Subcutaneous abdominal adipose tissue (tissue), 5 donors: ENCODE measurements around the gene PRDM15.

Experiments used
- H3K27ac ChIP-seq: one replicate; pipeline ENCODE4 v1.7.0; 2013; ENCODE audit warnings: low read depth, mild to moderate bottlenecking, inconsistent platforms, low read length, moderate library complexity
- H3K27me3 ChIP-seq, 5 donors: one replicate each; pipeline ENCODE4 v1.7.0; 2013; ENCODE audit warnings: low read length in 5 of 5, inconsistent platforms in 1 of 5; ENCODE audit not compliant: control insufficient read depth in 5 of 5, insufficient read depth in 4 of 5
- H3K36me3 ChIP-seq, 5 donors: one replicate each; pipeline ENCODE4 v1.7.0; 2013; ENCODE audit warnings: low read length in 5 of 5; ENCODE audit not compliant: control insufficient read depth in 5 of 5, insufficient read depth in 5 of 5
- H3K4me1 ChIP-seq, 5 donors: one replicate each; pipeline ENCODE4 v1.7.0; 2013; ENCODE audit warnings: low read length in 5 of 5, mild to moderate bottlenecking in 3 of 5, moderate library complexity in 1 of 5; ENCODE audit not compliant: control insufficient read depth in 5 of 5, insufficient read depth in 5 of 5
- H3K4me3 ChIP-seq, 5 donors: one replicate each; pipeline ENCODE4 v1.7.0; 2013; ENCODE audit warnings: low read length in 5 of 5, low read depth in 1 of 5
- H3K9ac ChIP-seq, 5 donors: one replicate each; pipeline ENCODE4 v1.7.0; 2013; ENCODE audit warnings: low read length in 5 of 5, mild to moderate bottlenecking in 4 of 5, moderate library complexity in 3 of 5
- H3K9me3 ChIP-seq, 5 donors: one replicate each; pipeline ENCODE4 v1.7.0; 2013; ENCODE audit warnings: low read length in 5 of 5; ENCODE audit not compliant: control insufficient read depth in 5 of 5
- donor health status: healthy.
- donor health status: healthy.
- donor health status: healthy.
- donor health status: healthy.
- donor health status: healthy.

The PRDM15 gene

GRCh38 chr21:41815652-41816582 lies 63.2 kb downstream of the PRDM15 start:
- H3K9me3 ChIP-seq, result no peaks in the 10 kb centered on the region
- H3K4me1 ChIP-seq, result peaks cover 2 to 10% (median 7%) of the 10 kb centered on the region in 5 donors
- no peak overlapping the region for H3K27ac ChIP-seq
- H3K27me3 ChIP-seq, result no peaks in the 10 kb centered on the region
- H3K9ac ChIP-seq, result no peak overlapping the region
- peaks cover 0 to 56% (median 31%) of the 10 kb centered on the region in 5 donors for H3K36me3 ChIP-seq
- no peak overlapping the region for H3K4me3 ChIP-seq

GRCh38 chr21:41813226-41813625 lies 65.9 kb downstream of the PRDM15 start:
- no peak overlapping the region for H3K27ac ChIP-seq
- H3K9me3 ChIP-seq, result no peaks in the 10 kb centered on the region
- peaks cover 0 to 10% (median 7%) of the 10 kb centered on the region in 5 donors for H3K4me1 ChIP-seq
- no peaks in the 10 kb centered on the region for H3K27me3 ChIP-seq
- H3K4me3 ChIP-seq, result no peak overlapping the region
- H3K36me3 ChIP-seq, result peaks cover 3 to 65% (median 42%) of the 10 kb centered on the region in 5 donors
- no peak overlapping the region for H3K9ac ChIP-seq

- no peaks in the 10 kb centered on the region for H3K9me3 ChIP-seq
- peaks cover 0 to 10% (median 7%) of the 10 kb centered on the region in 5 donors for H3K4me1 ChIP-seq
- no peak overlapping the region for H3K4me3 ChIP-seq
- no peak overlapping the region for H3K27ac ChIP-seq
- peaks cover 3 to 68% (median 46%) of the 10 kb centered on the region in 5 donors for H3K36me3 ChIP-seq
- no peaks in the 10 kb centered on the region for H3K27me3 ChIP-seq
- H3K9ac ChIP-seq, result peak overlapping the region in 1 of 5 donors; percentile 13
Measured at GRCh38 chr21:41812679-41813078, 66.5 kb downstream of the PRDM15 start.

GRCh38 chr21:41810597-41810932 lies 68.6 kb downstream of the PRDM15 start:
- Histone ChIP-seq H3K27ac (no peak overlapping the region), H3K4me3 (no peak overlapping the region), H3K4me1 (no peaks in the 10 kb centered on the region), H3K36me3 (peaks cover 3 to 64% (median 45%) of the 10 kb centered on the region in 5 donors), H3K27me3 (no peaks in the 10 kb centered on the region), H3K9ac (no peak overlapping the region), H3K9me3 (no peaks in the 10 kb centered on the region)

- H3K27me3 ChIP-seq, result no peaks in the 10 kb centered on the region
- H3K9ac ChIP-seq, result no peak overlapping the region
- H3K4me1 ChIP-seq, result no peaks in the 10 kb centered on the region
- no peaks in the 10 kb centered on the region for H3K9me3 ChIP-seq
- H3K27ac ChIP-seq, result no peak overlapping the region
- H3K4me3 ChIP-seq, result no peak overlapping the region
- peaks cover 3 to 59% (median 40%) of the 10 kb centered on the region in 5 donors for H3K36me3 ChIP-seq
Measured at GRCh38 chr21:41809891-41810596, 69.1 kb downstream of the PRDM15 start.

- H3K4me1 ChIP-seq, result no peaks in the 10 kb centered on the region
- H3K27me3 ChIP-seq, result no peaks in the 10 kb centered on the region
- H3K27ac ChIP-seq, result no peak overlapping the region
- H3K4me3 ChIP-seq, result no peak overlapping the region
- peaks cover 3 to 60% (median 36%) of the 10 kb centered on the region in 5 donors for H3K36me3 ChIP-seq
- H3K9ac ChIP-seq, result no peak overlapping the region
- H3K9me3 ChIP-seq, result no peaks in the 10 kb centered on the region
Measured at GRCh38 chr21:41808846-41809245, 70.3 kb downstream of the PRDM15 start.

GRCh38 chr21:41808094-41808493 lies 71.0 kb downstream of the PRDM15 start:
- no peak overlapping the region for H3K27ac ChIP-seq
- H3K9me3 ChIP-seq, result no peaks in the 10 kb centered on the region
- H3K9ac ChIP-seq, result no peak overlapping the region
- H3K27me3 ChIP-seq, result no peaks in the 10 kb centered on the region
- peaks cover 0 to 5% (median 4%) of the 10 kb centered on the region in 5 donors for H3K4me1 ChIP-seq
- peaks cover 3 to 55% (median 30%) of the 10 kb centered on the region in 5 donors for H3K36me3 ChIP-seq
- H3K4me3 ChIP-seq, result no peak overlapping the region

- Histone ChIP-seq H3K4me1 (peaks cover 2 to 17% (median 12%) of the 10 kb centered on the region in 5 donors), H3K36me3 (peaks cover 3 to 50% (median 25%) of the 10 kb centered on the region in 5 donors)
Measured at GRCh38 chr21:41806773-41807172, 72.4 kb downstream of the PRDM15 start.

GRCh38 chr21:41805643-41806042 lies 73.5 kb downstream of the PRDM15 start:
- no peaks in the 10 kb centered on the region for H3K27me3 ChIP-seq
- no peak overlapping the region for H3K27ac ChIP-seq
- H3K9ac ChIP-seq, result no peak overlapping the region
- H3K4me1 ChIP-seq, result peaks cover 2 to 22% (median 12%) of the 10 kb centered on the region in 5 donors
- H3K4me3 ChIP-seq, result no peak overlapping the region
- H3K36me3 ChIP-seq, result peaks cover 3 to 53% (median 28%) of the 10 kb centered on the region in 5 donors
- no peaks in the 10 kb centered on the region for H3K9me3 ChIP-seq

More at GRCh38 chr21:41806773-41807172, 72.4 kb downstream of the PRDM15 start:
- Histone ChIP-seq H3K9ac (no peak overlapping the region), H3K27me3 (no peaks in the 10 kb centered on the region), H3K9me3 (no peaks in the 10 kb centered on the region), H3K27ac (no peak overlapping the region), H3K4me3 (no peak overlapping the region)

- peaks cover 2 to 22% (median 16%) of the 10 kb centered on the region in 5 donors for H3K4me1 ChIP-seq
- H3K9ac ChIP-seq, result no peak overlapping the region
- H3K36me3 ChIP-seq, result peaks cover 3 to 53% (median 25%) of the 10 kb centered on the region in 5 donors
- H3K9me3 ChIP-seq, result no peaks in the 10 kb centered on the region
- no peak overlapping the region for H3K4me3 ChIP-seq
- no peaks in the 10 kb centered on the region for H3K27me3 ChIP-seq
- no peak overlapping the region for H3K27ac ChIP-seq
Measured at GRCh38 chr21:41805038-41805437, 74.1 kb downstream of the PRDM15 start.
